ENCODE data around the gene ST14. TPM values are rescaled to one million over a fixed set of nuclear protein-coding genes. Genes with fewer than 3 reads are reported as not detected.

Gene ST14
- 0.05 to 0.16 TPM (median 0.13 TPM) in 4 of 5 replicates, not detected in the other for total RNA-seq (2022; extraction: Qiagen RNA extraction; ENCODE audit: low read depth)

GRCh38 chr11:130159657-130160497, at the start of gene ST14:
Gene ST14 (plus strand): TSS chr11:130159782. CDS start chr11:130159980, 198 bp downstream.

Other genes with a start within 250 kb of the ST14 start
- 2.1 to 2.5 TPM (median 2.1 TPM) in 5 replicates for gene PRDM10, start 156.9 kb upstream of the ST14 start, total RNA-seq (2022; extraction: Qiagen RNA extraction; ENCODE audit: low read depth)
- gene APLP2, start 89.9 kb upstream of the ST14 start, total RNA-seq (2022; extraction: Qiagen RNA extraction; ENCODE audit: low read depth): 159 to 198 TPM (median 185 TPM) in 5 replicates
- gene ZBTB44, start 155.1 kb downstream of the ST14 start, total RNA-seq (2022; extraction: Qiagen RNA extraction; ENCODE audit: low read depth): 7.4 to 10.9 TPM (median 7.8 TPM) in 5 replicates

All from A549 treated with CpdA at 1 μM for 4 hours (cell line).